Uterus (tissue), 4 donors: ENCODE measurements around the gene CD9. TPM values are rescaled to one million over a fixed set of nuclear protein-coding genes. Genes with fewer than 3 reads are reported as not detected.

Experiments used
- DNase-seq, 2 donors: peaks; one replicate each; pipeline ENCODE4 v3.0.0-alpha.2; 2019 to 2020
- H3K27ac ChIP-seq, 2 donors: fragments of 200-600 bp; sonication (generic); 1 replicate in 1 of 2; 2 replicates in 1 of 2; pipeline ENCODE4 v1.5.1; 2016 to 2018
- H3K27me3 ChIP-seq, 2 donors: fragments of 200-600 bp; sonication (generic); one replicate each; pipeline ENCODE4 v1.5.1; 2018 to 2019; ENCODE audit warnings: control low read depth in 1 of 2
- H3K36me3 ChIP-seq, 2 donors: fragments of 200-600 bp; sonication (generic); one replicate each; pipeline ENCODE4 v1.5.1; 2019; ENCODE audit warnings: control low read depth in 1 of 2
- H3K4me1 ChIP-seq, 2 donors: fragments of 200-600 bp; sonication (generic); one replicate each; pipeline ENCODE4 v1.5.1; 2018 to 2019; ENCODE audit warnings: control low read depth in 1 of 2
- H3K4me3 ChIP-seq, 2 donors: fragments of 200-600 bp; sonication (generic); 1 replicate in 1 of 2; 2 replicates in 1 of 2; pipeline ENCODE4 v1.5.1; 2018 to 2019; ENCODE audit warnings: mild to moderate bottlenecking in 1 of 2
- H3K9me3 ChIP-seq, 2 donors: fragments of 200-600 bp; sonication (generic); one replicate each; pipeline ENCODE4 v1.5.1; 2019; ENCODE audit warnings: control low read depth in 1 of 2
- CTCF ChIP-seq, 4 experiments: fragments of 200-600 bp in 2 of 4; fragments of 450-650 bp in 2 of 4; sonication (generic) in 2 of 4; IDR thresholded peaks; one replicate each; pipeline ENCODE4 v1.5.1; 2016 to 2019; ENCODE audit warnings: antibody characterized with exemption in 4 of 4, mild to moderate bottlenecking in 2 of 4, moderate library complexity in 1 of 4
- POLR2A ChIP-seq, 2 donors: fragments of 450-650 bp; IDR thresholded peaks; one replicate each; pipeline ENCODE4 v1.6.1; 2016; ENCODE audit warnings: antibody characterized with exemption in 2 of 2, mild to moderate bottlenecking in 1 of 2, moderate library complexity in 1 of 2
- intact Hi-C: fragments of 100-400 bp; cut with DNase I; formaldehyde crosslinking; loops from one replicate; pipeline ENCODE4 v1.15.1; 2023; ENCODE audit warnings: low total_unique reads
- small RNA-seq: library from RNA; depleted of rRNA; stranded (forward); fragments of <200 nt; gene quantifications from one replicate; pipeline ENCODE3, GENCODE V24; 2016
- total RNA-seq, 4 donors: library from RNA; depleted of rRNA in 3 of 4; stranded (reverse); fragments of >200 nt in 3 of 4; gene quantifications; one replicate each; pipeline versions ENCODE4 v1.1.0 to v1.2.4, GENCODE V29; 2014 to 2023
- donor health status: DM: yes; HTN: yes; CAD: no.

CD9 gene
- total RNA-seq, 4 donors from 2014 or later, result 161 to 275 (median 207) TPM

GRCh38 chr12:6282453-6282840 is 82.2 kb downstream of the CD9 start:
- Histone ChIP-seq H3K9me3 (no peaks in the 10 kb centered on the region), H3K27me3 (no peaks in the 10 kb centered on the region), H3K4me3 (no peak overlapping the region), H3K36me3 (no peaks in the 10 kb centered on the region), H3K4me1 (peaks cover 5 to 14% of the 10 kb centered on the region in 2 donors), H3K27ac (no peak overlapping the region)
- no peak for DNase-seq
- intact Hi-C loops, result loop anchor here (5.0 kb wide), 1 partner anchor 215 kb away; no protein-coding TSS in a partner anchor
- TF ChIP-seq CTCF (IDR thresholded peaks at IDR 0.05), result no peak
- no peak for TF ChIP-seq POLR2A (IDR thresholded peaks at IDR 0.05)

GRCh38 chr12:6284273-6284672 is 84.1 kb downstream of the CD9 start:
- H3K4me1 ChIP-seq, result peaks cover 3 to 5% of the 10 kb centered on the region in 2 donors

GRCh38 chr12:6285063-6285477 is 84.9 kb downstream of the CD9 start:
- H3K9me3 ChIP-seq, result no peaks in the 10 kb centered on the region
- H3K4me3 ChIP-seq, result no peak overlapping the region
- peak; percentile 67 to 70 for DNase-seq
- TF ChIP-seq CTCF (IDR thresholded peaks at IDR 0.05), result peak; percentile 89 to 92 (median 91)
- TF ChIP-seq POLR2A (IDR thresholded peaks at IDR 0.05), result no peak
- no peak overlapping the region for H3K27ac ChIP-seq
- H3K36me3 ChIP-seq, result no peaks in the 10 kb centered on the region
- no peaks in the 10 kb centered on the region for H3K27me3 ChIP-seq
- intact Hi-C loops, result no loop called here
- peaks cover 0 to 5% of the 10 kb centered on the region in 2 donors for H3K4me1 ChIP-seq

More at GRCh38 chr12:6284273-6284672, 84.1 kb downstream of the CD9 start:
- intact Hi-C loops, result loop anchor here (5.0 kb wide), 1 partner anchor 217 kb away; no protein-coding TSS in a partner anchor
- DNase-seq, result no peak
- Histone ChIP-seq H3K27ac (no peak overlapping the region), H3K27me3 (no peaks in the 10 kb centered on the region), H3K36me3 (no peaks in the 10 kb centered on the region), H3K4me3 (no peak overlapping the region), H3K9me3 (no peaks in the 10 kb centered on the region)
- TF ChIP-seq CTCF (IDR thresholded peaks at IDR 0.05), result no peak

GRCh38 chr12:6285532-6286306 is 85.5 kb downstream of the CD9 start:
- H3K36me3 ChIP-seq, result no peaks in the 10 kb centered on the region
- H3K27me3 ChIP-seq, result no peaks in the 10 kb centered on the region
- intact Hi-C loops, result no loop called here
- DNase-seq, result no peak
- H3K4me3 ChIP-seq, result no peak overlapping the region
- TF ChIP-seq POLR2A (IDR thresholded peaks at IDR 0.05), result no peak
- TF ChIP-seq CTCF (IDR thresholded peaks at IDR 0.05), result no peak
- no peaks in the 10 kb centered on the region for H3K9me3 ChIP-seq
- no peak overlapping the region for H3K27ac ChIP-seq
- H3K4me1 ChIP-seq, result no peaks in the 10 kb centered on the region

Small RNA genes lying within 50 kb of the gene (small RNA-seq; reads per million reads assigned to genes)
- gene ATP5MFP5 (not detected), gene RF00019 (not detected)

Other genes starting within 250 kb of the CD9 start
- gene VWF, start 75.7 kb upstream of the CD9 start, total RNA-seq, result 100 to 1,000 TPM; 122 to 949 (median 380) TPM
- 1 to 10 TPM in 2 of 4 donors, under 1 TPM in 1, not detected in 1; 0.29 to 1.9 (median 1.7) TPM for gene PLEKHG6, start 110.3 kb downstream of the CD9 start, total RNA-seq
- gene TNFRSF1A, start 141.7 kb downstream of the CD9 start, total RNA-seq, result 100 to 1,000 TPM in 3 of 4 donors, 10 to 100 TPM in 1; 71.8 to 297 (median 174) TPM
- gene SCNN1A, start 175.2 kb downstream of the CD9 start, total RNA-seq, result 10 to 100 TPM in 2 of 4 donors, 1 to 10 TPM in 2; 1.3 to 38.3 (median 7.3) TPM
- 100 to 1,000 TPM in 1 of 4 donors, 10 to 100 TPM in 3; 28.1 to 116 (median 83.5) TPM for gene LTBR, start 183.8 kb downstream of the CD9 start, total RNA-seq
- 1 to 10 TPM in 1 of 4 donors, under 1 TPM in 1, not detected in 2; 0.35 to 1.4 TPM for gene CD27, start 244.6 kb downstream of the CD9 start, total RNA-seq